IMR-90 (cell line): ENCODE data around the gene CUL4A.

Experiments used
- MAFK ChIP-seq: IDR thresholded peaks from 2 replicates; pipeline ENCODE4 v1.6.1; 2012; ENCODE audit warnings: low read depth, low read length, improper control_type of control experiment
- POLR2A ChIP-seq: IDR thresholded peaks from 2 replicates; pipeline ENCODE4 v1.6.1; 2012; ENCODE audit warnings: mild to moderate bottlenecking, low read depth, low read length
- USF2 ChIP-seq: fragments of 150-350 bp; IDR thresholded peaks from 2 replicates; pipeline ENCODE4 v1.6.1; 2017; ENCODE audit warnings: mild to moderate bottlenecking, antibody characterized with exemption, low read length, low read depth
- TF ChIP-seq, protein P1 (sequence below): conservative IDR thresholded peaks from 2 replicates; pipeline ENCODE4 v1.5.1; 2012; ENCODE audit warnings: mild to moderate bottlenecking, low read depth, low read length, improper control_type of control experiment

GRCh38 chr13:113220877-113221276, 11.5 kb downstream of the CUL4A start:
- TF ChIP-seq, protein P1, sequence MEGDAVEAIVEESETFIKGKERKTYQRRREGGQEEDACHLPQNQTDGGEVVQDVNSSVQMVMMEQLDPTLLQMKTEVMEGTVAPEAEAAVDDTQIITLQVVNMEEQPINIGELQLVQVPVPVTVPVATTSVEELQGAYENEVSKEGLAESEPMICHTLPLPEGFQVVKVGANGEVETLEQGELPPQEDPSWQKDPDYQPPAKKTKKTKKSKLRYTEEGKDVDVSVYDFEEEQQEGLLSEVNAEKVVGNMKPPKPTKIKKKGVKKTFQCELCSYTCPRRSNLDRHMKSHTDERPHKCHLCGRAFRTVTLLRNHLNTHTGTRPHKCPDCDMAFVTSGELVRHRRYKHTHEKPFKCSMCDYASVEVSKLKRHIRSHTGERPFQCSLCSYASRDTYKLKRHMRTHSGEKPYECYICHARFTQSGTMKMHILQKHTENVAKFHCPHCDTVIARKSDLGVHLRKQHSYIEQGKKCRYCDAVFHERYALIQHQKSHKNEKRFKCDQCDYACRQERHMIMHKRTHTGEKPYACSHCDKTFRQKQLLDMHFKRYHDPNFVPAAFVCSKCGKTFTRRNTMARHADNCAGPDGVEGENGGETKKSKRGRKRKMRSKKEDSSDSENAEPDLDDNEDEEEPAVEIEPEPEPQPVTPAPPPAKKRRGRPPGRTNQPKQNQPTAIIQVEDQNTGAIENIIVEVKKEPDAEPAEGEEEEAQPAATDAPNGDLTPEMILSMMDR, result 0 out of 2 replicates have a peak, but pooled peaks have one; percentile 31
- TF ChIP-seq USF2, result no peak
- no peak for TF ChIP-seq POLR2A
- TF ChIP-seq MAFK, result no peak
